GM12878 (cell line): ENCODE measurements around the gene DLEC1.

Experiments used
- ASH2L ChIP-seq: fragments of 300-600, 200-600 bp; sonication (generic); IDR thresholded peaks from 2 replicates; pipeline ENCODE4 v1.6.1; 2017; ENCODE audit warnings: low read depth, mild to moderate bottlenecking, borderline replicate concordance
- CEBPB ChIP-seq, 2 experiments: fragments of 150-350 bp in 1 of 2; IDR thresholded peaks; 2 replicates each; pipeline ENCODE4 v1.6.1; 2012 to 2014; ENCODE audit warnings: low read depth in 2 of 2, low read length in 2 of 2, borderline replicate concordance in 1 of 2, inconsistent platforms in 1 of 2
- MXI1 ChIP-seq: fragments of 150-350 bp; IDR thresholded peaks from 2 replicates; pipeline ENCODE4 v1.6.1; 2011; ENCODE audit warnings: low read depth, mild to moderate bottlenecking, inconsistent platforms, low read length, improper control_type of control experiment
- MYC ChIP-seq: IDR thresholded peaks from 2 replicates; pipeline ENCODE4 v1.6.1; 2011; ENCODE audit warnings: mild to moderate bottlenecking, low read length, moderate library complexity, inconsistent platforms; ENCODE audit not compliant: insufficient read depth, insufficient replicate concordance, insufficient read length, severe bottlenecking
- POLR2AphosphoS2 ChIP-seq: IDR thresholded peaks from 2 replicates; pipeline ENCODE4 v1.6.1; 2011; ENCODE audit warnings: low read depth, mild to moderate bottlenecking, low read length, improper control_type of control experiment, moderate library complexity
- RAD21 ChIP-seq: IDR thresholded peaks from 2 replicates; pipeline ENCODE4 v1.6.1; 2011; ENCODE audit warnings: mild to moderate bottlenecking, low read depth, low read length, moderate library complexity; ENCODE audit not compliant: insufficient read depth
- RB1 ChIP-seq: fragments of 450-650 bp; formaldehyde crosslinking; IDR thresholded peaks from 2 replicates; pipeline ENCODE4 v1.6.1; 2017; ENCODE audit warnings: mild to moderate bottlenecking, borderline replicate concordance
- SUPT20H ChIP-seq: IDR thresholded peaks from 2 replicates; pipeline ENCODE4 v1.6.1; 2011; ENCODE audit warnings: low read depth, mild to moderate bottlenecking, low read length, moderate library complexity, borderline replicate concordance; ENCODE audit not compliant: control insufficient read depth
- SUZ12 ChIP-seq: fragments of 200-600 bp; sonication (generic); IDR thresholded peaks from one replicate; pipeline ENCODE4 v1.6.1; 2018; ENCODE audit warnings: antibody characterized with exemption, mild to moderate bottlenecking; ENCODE audit not compliant: unreplicated experiment
- TBL1XR1 ChIP-seq: IDR thresholded peaks from 2 replicates; pipeline ENCODE4 v1.6.1; 2012; ENCODE audit warnings: low read depth, low read length, improper control_type of control experiment
- TF ChIP-seq, protein P1 (sequence below), 3 experiments: IDR thresholded peaks in 2 of 3; conservative IDR thresholded peaks in 1 of 3; 2 replicates each; pipeline ENCODE4 v1.5.1; 2011; ENCODE audit warnings: low read depth in 3 of 3, low read length in 3 of 3, mild to moderate bottlenecking in 3 of 3, control low read depth in 2 of 3, moderate library complexity in 2 of 3, inconsistent platforms in 1 of 3, mixed read lengths in 1 of 3; ENCODE audit not compliant: control insufficient read depth in 2 of 3, insufficient read depth in 1 of 3; ENCODE audit errors: extremely low read depth in 1 of 3
- TF ChIP-seq, protein P2 (sequence below): fragments of 450-650 bp; IDR thresholded peaks from 2 replicates; pipeline ENCODE4 v1.6.1; 2014; ENCODE audit warnings: mild to moderate bottlenecking
- TF ChIP-seq, protein P3 (sequence below): IDR thresholded peaks from 2 replicates; pipeline ENCODE4 v1.6.1; 2011; ENCODE audit warnings: mild to moderate bottlenecking, low read depth, low read length, moderate library complexity; ENCODE audit not compliant: insufficient replicate concordance
- TF ChIP-seq, protein P4 (sequence below): IDR thresholded peaks from 2 replicates; pipeline ENCODE4 v1.6.1; 2011; ENCODE audit warnings: borderline replicate concordance, low read depth, mild to moderate bottlenecking, moderate library complexity, mixed read lengths, low read length; ENCODE audit not compliant: insufficient read depth; ENCODE audit errors: extremely low read length

DNA sequence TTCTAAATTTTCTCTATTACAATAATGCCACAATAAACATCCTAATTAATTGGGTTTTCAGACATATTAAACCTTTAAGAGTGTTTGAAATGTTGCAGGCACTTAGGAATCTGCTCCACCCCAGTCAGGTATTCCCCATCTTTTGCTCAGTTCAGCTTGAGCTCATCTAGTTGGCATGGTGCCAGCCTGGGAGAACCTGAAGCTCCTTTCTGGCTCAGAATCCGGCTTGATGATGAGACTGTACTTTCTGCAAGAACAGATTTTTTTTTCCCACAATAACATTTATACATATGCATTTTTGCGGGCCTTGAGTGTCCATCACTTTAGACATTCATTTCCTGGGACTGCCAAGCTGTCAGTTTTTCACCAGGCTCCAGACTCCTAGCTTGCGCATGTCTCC, 118.6 kb downstream of the DLEC1 start:
- TF ChIP-seq, protein P1, sequence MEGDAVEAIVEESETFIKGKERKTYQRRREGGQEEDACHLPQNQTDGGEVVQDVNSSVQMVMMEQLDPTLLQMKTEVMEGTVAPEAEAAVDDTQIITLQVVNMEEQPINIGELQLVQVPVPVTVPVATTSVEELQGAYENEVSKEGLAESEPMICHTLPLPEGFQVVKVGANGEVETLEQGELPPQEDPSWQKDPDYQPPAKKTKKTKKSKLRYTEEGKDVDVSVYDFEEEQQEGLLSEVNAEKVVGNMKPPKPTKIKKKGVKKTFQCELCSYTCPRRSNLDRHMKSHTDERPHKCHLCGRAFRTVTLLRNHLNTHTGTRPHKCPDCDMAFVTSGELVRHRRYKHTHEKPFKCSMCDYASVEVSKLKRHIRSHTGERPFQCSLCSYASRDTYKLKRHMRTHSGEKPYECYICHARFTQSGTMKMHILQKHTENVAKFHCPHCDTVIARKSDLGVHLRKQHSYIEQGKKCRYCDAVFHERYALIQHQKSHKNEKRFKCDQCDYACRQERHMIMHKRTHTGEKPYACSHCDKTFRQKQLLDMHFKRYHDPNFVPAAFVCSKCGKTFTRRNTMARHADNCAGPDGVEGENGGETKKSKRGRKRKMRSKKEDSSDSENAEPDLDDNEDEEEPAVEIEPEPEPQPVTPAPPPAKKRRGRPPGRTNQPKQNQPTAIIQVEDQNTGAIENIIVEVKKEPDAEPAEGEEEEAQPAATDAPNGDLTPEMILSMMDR (IDR thresholded peaks at IDR 0.05 in 2 of 3, conservative IDR thresholded peaks at IDR 0.05 in 1 of 3; ENCODE audit: control insufficient read depth in 2 of 3, extremely low read depth in 1 of 3, insufficient read depth in 1 of 3, low read depth in 3 of 3, low read length in 3 of 3), result no peak
- TF ChIP-seq MXI1 (no peak), ASH2L (no peak), SUZ12 (no peak), RAD21 (no peak), CEBPB (IDR thresholded peaks at IDR 0.05; ENCODE audit: borderline replicate concordance in 1 of 2, low read depth in 2 of 2, low read length in 2 of 2) (no peak), SUPT20H (no peak), MYC (no peak), POLR2AphosphoS2 (no peak), RB1 (no peak), TBL1XR1 (no peak)
- TF ChIP-seq, protein P2, sequence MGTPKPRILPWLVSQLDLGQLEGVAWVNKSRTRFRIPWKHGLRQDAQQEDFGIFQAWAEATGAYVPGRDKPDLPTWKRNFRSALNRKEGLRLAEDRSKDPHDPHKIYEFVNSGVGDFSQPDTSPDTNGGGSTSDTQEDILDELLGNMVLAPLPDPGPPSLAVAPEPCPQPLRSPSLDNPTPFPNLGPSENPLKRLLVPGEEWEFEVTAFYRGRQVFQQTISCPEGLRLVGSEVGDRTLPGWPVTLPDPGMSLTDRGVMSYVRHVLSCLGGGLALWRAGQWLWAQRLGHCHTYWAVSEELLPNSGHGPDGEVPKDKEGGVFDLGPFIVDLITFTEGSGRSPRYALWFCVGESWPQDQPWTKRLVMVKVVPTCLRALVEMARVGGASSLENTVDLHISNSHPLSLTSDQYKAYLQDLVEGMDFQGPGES, result no peak
- TF ChIP-seq, protein P3, sequence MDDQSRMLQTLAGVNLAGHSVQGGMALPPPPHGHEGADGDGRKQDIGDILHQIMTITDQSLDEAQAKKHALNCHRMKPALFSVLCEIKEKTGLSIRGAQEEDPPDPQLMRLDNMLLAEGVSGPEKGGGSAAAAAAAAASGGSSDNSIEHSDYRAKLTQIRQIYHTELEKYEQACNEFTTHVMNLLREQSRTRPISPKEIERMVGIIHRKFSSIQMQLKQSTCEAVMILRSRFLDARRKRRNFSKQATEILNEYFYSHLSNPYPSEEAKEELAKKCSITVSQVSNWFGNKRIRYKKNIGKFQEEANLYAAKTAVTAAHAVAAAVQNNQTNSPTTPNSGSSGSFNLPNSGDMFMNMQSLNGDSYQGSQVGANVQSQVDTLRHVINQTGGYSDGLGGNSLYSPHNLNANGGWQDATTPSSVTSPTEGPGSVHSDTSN, result no peak
- TF ChIP-seq, protein P4, sequence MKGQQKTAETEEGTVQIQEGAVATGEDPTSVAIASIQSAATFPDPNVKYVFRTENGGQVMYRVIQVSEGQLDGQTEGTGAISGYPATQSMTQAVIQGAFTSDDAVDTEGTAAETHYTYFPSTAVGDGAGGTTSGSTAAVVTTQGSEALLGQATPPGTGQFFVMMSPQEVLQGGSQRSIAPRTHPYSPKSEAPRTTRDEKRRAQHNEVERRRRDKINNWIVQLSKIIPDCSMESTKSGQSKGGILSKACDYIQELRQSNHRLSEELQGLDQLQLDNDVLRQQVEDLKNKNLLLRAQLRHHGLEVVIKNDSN, result no peak
